Choroid plexus epithelial cell (primary cell): Measurements from ENCODE around the gene RAD51.

Experiments used
- DNase-seq: peaks from one replicate; pipeline ENCODE4 v3.0.0-alpha.2; 2010; ENCODE audit warnings: low read depth
- H3K4me3 ChIP-seq: 2 replicates; pipeline ENCODE4 v1.5.1; 2011; ENCODE audit warnings: low read depth, mild to moderate bottlenecking, control low read depth, low read length, moderate library complexity
- CTCF ChIP-seq: conservative IDR thresholded peaks from 2 replicates; pipeline ENCODE4 v1.5.1; 2011; ENCODE audit warnings: low read depth, mild to moderate bottlenecking, control low read depth, inconsistent platforms, low read length, moderate library complexity

Gene RAD51

GRCh38 chr15:40684381-40684780, 10.6 kb upstream of the RAD51 start:
- no peak for DNase-seq
- TF ChIP-seq CTCF: no peak
- H3K4me3 ChIP-seq: no peak overlapping the region

GRCh38 chr15:40685376-40685775, 9.6 kb upstream of the RAD51 start:
- no peak for DNase-seq
- TF ChIP-seq CTCF: no peak

GRCh38 chr15:40688932-40689799, 5.8 kb upstream of the RAD51 start:
- H3K4me3 ChIP-seq: no peak overlapping the region
- DNase-seq: no peak
- no peak for TF ChIP-seq CTCF

More at GRCh38 chr15:40685376-40685775, 9.6 kb upstream of the RAD51 start:
- no peak overlapping the region for H3K4me3 ChIP-seq

- peak; percentile 6 for DNase-seq
- no peak for TF ChIP-seq CTCF
- H3K4me3 ChIP-seq: no peak overlapping the region
Observed at GRCh38 chr15:40691737-40692136, 3.2 kb upstream of the RAD51 start.

GRCh38 chr15:40693904-40694687, 878 bp upstream of the RAD51 start:
- DNase-seq: peak; percentile 4
- H3K4me3 ChIP-seq: peak overlapping the region; percentile 98
- TF ChIP-seq CTCF: no peak

GRCh38 chr15:40695469-40695890, 506 bp downstream of the RAD51 start:
- TF ChIP-seq CTCF: no peak
- peak; percentile 48 for DNase-seq
- peak overlapping the region; percentile 98 for H3K4me3 ChIP-seq
